ENCODE results near the gene NYAP1.

- TF ChIP-seq, protein P1, sequence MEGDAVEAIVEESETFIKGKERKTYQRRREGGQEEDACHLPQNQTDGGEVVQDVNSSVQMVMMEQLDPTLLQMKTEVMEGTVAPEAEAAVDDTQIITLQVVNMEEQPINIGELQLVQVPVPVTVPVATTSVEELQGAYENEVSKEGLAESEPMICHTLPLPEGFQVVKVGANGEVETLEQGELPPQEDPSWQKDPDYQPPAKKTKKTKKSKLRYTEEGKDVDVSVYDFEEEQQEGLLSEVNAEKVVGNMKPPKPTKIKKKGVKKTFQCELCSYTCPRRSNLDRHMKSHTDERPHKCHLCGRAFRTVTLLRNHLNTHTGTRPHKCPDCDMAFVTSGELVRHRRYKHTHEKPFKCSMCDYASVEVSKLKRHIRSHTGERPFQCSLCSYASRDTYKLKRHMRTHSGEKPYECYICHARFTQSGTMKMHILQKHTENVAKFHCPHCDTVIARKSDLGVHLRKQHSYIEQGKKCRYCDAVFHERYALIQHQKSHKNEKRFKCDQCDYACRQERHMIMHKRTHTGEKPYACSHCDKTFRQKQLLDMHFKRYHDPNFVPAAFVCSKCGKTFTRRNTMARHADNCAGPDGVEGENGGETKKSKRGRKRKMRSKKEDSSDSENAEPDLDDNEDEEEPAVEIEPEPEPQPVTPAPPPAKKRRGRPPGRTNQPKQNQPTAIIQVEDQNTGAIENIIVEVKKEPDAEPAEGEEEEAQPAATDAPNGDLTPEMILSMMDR (tag by site-specific recombination; IDR thresholded peaks at IDR 0.05), result no peak
- TF ChIP-seq, protein P2, sequence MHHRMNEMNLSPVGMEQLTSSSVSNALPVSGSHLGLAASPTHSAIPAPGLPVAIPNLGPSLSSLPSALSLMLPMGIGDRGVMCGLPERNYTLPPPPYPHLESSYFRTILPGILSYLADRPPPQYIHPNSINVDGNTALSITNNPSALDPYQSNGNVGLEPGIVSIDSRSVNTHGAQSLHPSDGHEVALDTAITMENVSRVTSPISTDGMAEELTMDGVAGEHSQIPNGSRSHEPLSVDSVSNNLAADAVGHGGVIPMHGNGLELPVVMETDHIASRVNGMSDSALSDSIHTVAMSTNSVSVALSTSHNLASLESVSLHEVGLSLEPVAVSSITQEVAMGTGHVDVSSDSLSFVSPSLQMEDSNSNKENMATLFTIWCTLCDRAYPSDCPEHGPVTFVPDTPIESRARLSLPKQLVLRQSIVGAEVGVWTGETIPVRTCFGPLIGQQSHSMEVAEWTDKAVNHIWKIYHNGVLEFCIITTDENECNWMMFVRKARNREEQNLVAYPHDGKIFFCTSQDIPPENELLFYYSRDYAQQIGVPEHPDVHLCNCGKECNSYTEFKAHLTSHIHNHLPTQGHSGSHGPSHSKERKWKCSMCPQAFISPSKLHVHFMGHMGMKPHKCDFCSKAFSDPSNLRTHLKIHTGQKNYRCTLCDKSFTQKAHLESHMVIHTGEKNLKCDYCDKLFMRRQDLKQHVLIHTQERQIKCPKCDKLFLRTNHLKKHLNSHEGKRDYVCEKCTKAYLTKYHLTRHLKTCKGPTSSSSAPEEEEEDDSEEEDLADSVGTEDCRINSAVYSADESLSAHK (tag by site-specific recombination; IDR thresholded peaks at IDR 0.05), result no peak
- TF ChIP-seq ZNF24 (tag by site-specific recombination; IDR thresholded peaks at IDR 0.05) (no peak), OVOL3 (tag by site-specific recombination; IDR thresholded peaks at IDR 0.05) (no peak), ZNF274 (IDR thresholded peaks at IDR 0.05; ENCODE audit: low read length) (no peak), ZNF274 (tag by site-specific recombination; IDR thresholded peaks at IDR 0.05; ENCODE audit: borderline replicate concordance) (no peak), ATF2 (tag by site-specific recombination; IDR thresholded peaks at IDR 0.05; ENCODE audit: low read depth) (no peak), ZNF776 (tag by site-specific recombination; IDR thresholded peaks at IDR 0.05; ENCODE audit: borderline replicate concordance) (no peak), SP7 (tag by site-specific recombination; IDR thresholded peaks at IDR 0.05) (no peak), ZNF121 (tag by site-specific recombination; IDR thresholded peaks at IDR 0.05) (no peak), ZNF670 (tag by site-specific recombination; IDR thresholded peaks at IDR 0.05; ENCODE audit: low read depth) (no peak)
- TF ChIP-seq, protein P3, sequence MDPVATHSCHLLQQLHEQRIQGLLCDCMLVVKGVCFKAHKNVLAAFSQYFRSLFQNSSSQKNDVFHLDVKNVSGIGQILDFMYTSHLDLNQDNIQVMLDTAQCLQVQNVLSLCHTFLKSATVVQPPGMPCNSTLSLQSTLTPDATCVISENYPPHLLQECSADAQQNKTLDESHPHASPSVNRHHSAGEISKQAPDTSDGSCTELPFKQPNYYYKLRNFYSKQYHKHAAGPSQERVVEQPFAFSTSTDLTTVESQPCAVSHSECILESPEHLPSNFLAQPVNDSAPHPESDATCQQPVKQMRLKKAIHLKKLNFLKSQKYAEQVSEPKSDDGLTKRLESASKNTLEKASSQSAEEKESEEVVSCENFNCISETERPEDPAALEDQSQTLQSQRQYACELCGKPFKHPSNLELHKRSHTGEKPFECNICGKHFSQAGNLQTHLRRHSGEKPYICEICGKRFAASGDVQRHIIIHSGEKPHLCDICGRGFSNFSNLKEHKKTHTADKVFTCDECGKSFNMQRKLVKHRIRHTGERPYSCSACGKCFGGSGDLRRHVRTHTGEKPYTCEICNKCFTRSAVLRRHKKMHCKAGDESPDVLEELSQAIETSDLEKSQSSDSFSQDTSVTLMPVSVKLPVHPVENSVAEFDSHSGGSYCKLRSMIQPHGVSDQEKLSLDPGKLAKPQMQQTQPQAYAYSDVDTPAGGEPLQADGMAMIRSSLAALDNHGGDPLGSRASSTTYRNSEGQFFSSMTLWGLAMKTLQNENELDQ (tag by site-specific recombination; IDR thresholded peaks at IDR 0.05; ENCODE audit: low read depth), result no peak
- TF ChIP-seq, protein P4, sequence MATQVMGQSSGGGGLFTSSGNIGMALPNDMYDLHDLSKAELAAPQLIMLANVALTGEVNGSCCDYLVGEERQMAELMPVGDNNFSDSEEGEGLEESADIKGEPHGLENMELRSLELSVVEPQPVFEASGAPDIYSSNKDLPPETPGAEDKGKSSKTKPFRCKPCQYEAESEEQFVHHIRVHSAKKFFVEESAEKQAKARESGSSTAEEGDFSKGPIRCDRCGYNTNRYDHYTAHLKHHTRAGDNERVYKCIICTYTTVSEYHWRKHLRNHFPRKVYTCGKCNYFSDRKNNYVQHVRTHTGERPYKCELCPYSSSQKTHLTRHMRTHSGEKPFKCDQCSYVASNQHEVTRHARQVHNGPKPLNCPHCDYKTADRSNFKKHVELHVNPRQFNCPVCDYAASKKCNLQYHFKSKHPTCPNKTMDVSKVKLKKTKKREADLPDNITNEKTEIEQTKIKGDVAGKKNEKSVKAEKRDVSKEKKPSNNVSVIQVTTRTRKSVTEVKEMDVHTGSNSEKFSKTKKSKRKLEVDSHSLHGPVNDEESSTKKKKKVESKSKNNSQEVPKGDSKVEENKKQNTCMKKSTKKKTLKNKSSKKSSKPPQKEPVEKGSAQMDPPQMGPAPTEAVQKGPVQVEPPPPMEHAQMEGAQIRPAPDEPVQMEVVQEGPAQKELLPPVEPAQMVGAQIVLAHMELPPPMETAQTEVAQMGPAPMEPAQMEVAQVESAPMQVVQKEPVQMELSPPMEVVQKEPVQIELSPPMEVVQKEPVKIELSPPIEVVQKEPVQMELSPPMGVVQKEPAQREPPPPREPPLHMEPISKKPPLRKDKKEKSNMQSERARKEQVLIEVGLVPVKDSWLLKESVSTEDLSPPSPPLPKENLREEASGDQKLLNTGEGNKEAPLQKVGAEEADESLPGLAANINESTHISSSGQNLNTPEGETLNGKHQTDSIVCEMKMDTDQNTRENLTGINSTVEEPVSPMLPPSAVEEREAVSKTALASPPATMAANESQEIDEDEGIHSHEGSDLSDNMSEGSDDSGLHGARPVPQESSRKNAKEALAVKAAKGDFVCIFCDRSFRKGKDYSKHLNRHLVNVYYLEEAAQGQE (tag by site-specific recombination; IDR thresholded peaks at IDR 0.05), result no peak
Measured at GRCh38 chr7:100543586-100543985, 59.9 kb downstream of the NYAP1 start.
